LHCN-M2 (cell line): ENCODE results near the gene CNTNAP2. TPM values are rescaled to one million over a fixed set of nuclear protein-coding genes. Genes with fewer than 3 reads are reported as not detected.

Source experiments
- DNase-seq: peaks from one replicate; pipeline ENCODE4 v3.0.0-alpha.2; 2012; ENCODE audit warnings: low read depth
- total RNA-seq: library from RNA; depleted of rRNA; stranded (reverse); fragments of >200 nt; gene quantifications from 2 replicates; pipeline ENCODE4 v1.2.3, GENCODE V29; 2014

CNTNAP2 gene
- total RNA-seq, 1 experiment from 2014 or later: not detected

- DNase-seq: no peak
These were observed 2012.4 kb downstream of the CNTNAP2 start for GRCh38 chr7:148129023-148129422.

GRCh38 chr7:148135116-148135515 is 2018.5 kb downstream of the CNTNAP2 start:
- DNase-seq: no peak

DNA sequence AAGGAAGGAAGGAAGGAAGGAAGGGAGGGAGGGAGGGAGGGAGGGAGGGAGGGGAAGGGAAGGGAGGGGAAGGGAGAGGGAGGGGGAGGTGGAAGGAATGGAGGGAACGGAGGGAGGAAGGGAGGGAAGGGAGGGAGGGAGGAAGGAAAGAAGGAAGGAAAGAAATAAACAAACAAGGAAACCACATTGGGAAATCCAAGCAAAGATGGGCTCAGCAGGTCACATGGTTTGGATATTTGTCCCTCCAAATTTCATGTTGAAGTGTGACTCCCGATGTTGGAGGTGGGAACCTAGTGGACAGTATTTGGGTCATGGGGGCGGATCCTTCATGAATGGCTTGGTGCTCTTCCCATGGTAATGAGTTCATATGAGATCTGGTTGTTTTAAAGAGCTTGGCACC is 2019.4 kb downstream of the CNTNAP2 start:
- no peak for DNase-seq

GRCh38 chr7:148142660-148143248 is 2026.2 kb downstream of the CNTNAP2 start:
- peak; percentile 6 for DNase-seq

DNA sequence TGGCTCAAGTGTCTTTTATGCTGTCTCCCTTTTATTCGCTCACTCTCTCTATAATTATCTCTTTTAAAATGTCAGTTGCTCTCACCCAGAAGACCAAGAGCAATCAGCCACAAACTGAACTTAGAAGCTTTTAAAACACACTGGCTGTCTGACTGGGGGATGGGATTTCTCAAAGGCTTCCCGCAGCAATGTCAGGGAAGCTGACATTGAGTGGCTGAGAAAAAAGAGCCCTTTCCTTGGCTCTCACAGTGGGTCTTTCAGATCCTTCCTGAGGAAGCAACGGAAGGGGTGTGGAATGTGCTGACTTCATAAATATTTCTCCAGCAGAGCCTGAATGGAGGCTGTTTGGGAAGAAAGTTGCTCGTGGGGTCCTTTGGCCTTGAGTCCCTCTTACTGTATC is 2028.2 kb downstream of the CNTNAP2 start:
- no peak for DNase-seq

GRCh38 chr7:148146346-148146745 is 2029.7 kb downstream of the CNTNAP2 start:
- no peak for DNase-seq

DNA sequence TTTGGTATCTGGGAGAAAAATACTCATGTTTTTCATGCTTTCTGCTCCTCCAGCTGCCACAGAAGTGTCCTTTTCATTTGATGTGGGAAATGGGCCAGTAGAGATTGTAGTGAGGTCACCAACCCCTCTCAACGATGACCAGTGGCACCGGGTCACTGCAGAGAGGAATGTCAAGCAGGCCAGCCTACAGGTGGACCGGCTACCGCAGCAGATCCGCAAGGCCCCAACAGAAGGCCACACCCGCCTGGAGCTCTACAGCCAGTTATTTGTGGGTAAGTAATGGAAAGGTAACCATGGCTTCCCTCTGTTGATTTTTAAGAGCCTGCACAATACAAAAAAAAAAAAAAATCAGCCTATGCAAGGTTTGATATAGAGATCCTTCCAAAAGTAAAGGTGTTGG is 2030.8 kb downstream of the CNTNAP2 start:
- no peak for DNase-seq

DNA sequence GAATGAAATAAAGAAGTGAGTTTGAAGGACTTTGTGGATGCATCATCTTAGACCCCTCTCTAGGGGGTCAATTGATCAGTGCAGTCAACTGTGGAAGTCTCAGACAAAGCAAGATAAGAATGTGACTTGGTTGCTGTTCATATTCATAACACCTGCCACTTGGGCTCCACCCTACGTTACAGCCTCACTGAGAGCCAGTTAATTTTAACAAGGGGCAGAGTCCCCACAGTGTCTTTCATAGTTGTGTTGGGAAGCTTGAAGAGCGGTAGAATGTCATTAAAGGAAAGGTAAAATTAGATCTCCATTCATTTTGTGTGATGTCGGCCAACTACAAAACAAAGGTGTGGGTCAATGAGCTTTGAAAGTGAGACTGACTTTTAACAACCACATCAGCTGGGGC is 2031.9 kb downstream of the CNTNAP2 start:
- DNase-seq: no peak

DNA sequence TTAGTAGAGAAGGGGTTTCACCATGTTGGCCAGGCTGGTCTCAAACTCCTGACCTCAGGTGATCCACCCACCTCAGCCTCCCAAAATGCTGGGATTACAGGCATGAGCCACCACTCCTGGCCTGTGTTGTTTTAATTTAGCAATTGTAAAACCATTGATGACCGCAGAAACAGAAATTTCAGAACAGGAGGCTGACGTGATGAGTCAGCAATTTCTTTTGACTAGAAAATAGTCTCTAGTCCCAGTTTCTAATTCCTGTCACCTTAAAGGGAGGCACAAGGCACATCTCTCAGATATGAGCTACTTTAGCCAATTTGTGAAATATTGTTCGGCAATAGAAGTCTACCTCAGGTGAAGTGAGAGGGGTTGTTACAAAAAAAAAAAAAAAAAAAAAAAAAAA is 2033.1 kb downstream of the CNTNAP2 start:
- no peak for DNase-seq

GRCh38 chr7:148151778-148152177 is 2035.2 kb downstream of the CNTNAP2 start:
- no peak for DNase-seq

DNA sequence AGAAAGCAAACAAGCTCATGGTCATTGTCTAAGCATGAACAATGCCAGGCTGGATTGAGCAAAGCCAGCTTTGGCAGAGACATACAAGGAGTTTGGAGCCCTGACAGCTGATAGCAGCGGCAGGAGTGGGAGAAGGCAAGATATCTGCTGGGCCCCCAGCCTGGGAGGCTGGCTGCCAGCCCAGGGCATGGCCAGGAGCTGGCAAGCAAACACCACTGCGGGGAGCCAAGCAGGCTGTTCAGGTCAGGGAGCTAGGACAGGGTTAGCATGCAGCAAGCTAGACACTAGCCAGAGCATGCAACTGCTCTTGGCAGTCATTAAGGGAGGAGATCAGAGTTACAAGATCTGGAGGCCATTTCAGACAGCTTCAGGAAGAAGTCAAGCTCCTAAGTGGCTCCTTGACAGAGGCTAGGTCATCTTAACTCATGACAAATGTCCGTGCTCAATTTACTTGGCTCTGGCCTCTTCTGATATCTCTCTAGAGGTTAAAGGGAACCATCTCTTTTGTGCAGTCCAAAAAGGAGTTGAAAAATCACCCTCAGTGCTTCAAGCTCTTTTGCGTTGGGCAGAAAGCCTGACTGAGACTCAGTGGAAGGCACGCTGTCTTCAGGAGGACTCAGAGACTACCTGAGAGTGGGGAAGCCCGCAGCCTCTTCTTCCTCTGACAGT is 2037.1 kb downstream of the CNTNAP2 start:
- no peak for DNase-seq

DNA sequence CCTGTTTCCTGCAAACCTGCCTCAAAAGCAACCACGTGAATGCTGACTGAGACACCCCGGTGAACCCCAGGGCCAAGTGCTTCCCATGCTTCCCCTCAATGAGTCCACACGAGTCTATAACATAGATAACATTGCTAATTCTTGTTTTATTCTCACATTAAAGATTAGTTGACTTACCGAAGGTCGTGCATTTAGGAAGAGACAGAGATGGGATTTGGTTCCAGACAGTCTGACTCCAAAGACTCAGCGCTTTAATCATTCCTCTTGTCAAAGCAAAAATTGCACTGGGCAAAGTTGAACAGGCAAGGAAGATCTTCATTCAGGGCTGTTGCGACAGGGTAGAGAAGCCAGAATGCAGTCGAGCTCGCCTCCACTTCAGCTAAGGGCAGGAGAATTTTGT is 2038.4 kb downstream of the CNTNAP2 start:
- no peak for DNase-seq

- DNase-seq: no peak
These were observed 2039.2 kb downstream of the CNTNAP2 start for GRCh38 chr7:148155826-148156225.

DNA sequence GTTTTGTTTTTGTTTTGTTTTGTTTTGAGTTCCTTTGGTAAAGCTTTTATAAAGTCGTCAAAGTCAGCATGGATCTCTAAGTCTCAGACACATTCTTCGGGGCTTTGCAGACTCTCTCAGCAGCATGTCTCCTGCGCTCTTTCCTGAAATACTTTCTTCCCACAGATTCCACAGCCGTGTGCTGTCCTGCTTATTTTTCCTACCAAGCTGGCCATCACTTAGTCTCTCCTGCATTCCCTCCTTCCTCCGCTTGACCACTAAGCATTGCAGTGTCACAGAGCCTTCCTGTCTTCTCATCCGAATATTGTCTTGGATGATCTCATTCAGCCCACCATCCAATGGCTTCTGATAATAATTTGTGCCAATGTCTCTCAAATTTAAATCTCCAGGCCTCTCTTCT is 2039.6 kb downstream of the CNTNAP2 start:
- DNase-seq: no peak

DNA sequence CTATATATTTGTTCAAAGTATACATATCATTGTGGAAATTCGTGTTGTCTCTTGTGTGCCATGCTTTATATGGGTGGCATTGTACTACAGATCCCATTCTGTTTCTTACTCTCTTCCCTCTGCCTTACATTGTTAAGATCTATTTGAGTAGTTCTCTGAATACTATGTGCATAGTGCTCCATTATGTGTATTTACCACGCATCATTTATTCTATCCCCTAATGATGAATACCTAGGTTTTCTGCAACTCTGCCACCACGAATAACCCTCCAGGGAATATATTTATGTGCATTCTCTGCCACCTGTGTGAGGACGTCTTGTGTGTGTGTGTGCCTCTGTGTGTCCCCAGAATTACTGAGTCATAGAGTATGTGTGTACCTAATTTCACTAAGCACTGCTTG is 2042.7 kb downstream of the CNTNAP2 start:
- DNase-seq: no peak

GRCh38 chr7:148161776-148162175 is 2045.2 kb downstream of the CNTNAP2 start:
- no peak for DNase-seq

DNA sequence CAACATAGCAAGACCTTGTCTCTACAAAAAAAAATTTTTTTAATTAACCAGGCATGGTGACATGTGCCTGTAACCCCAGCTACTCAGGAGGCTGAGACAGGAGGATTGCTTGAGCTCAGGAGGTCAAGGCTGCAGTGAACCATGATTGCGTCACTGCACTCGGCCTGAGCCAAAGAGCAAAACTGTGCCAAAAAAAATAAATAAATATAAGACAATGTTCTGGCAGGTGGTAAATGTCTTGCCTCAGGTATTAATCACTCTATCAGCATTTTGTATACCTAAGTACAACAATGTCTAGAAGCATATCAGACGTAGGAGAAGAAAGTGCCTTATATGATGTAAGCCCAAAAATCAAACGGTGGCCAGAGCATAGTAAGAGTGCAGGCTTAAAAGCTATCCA is 2046.2 kb downstream of the CNTNAP2 start:
- DNase-seq: no peak

- DNase-seq: no peak
These were observed 2046.6 kb downstream of the CNTNAP2 start for GRCh38 chr7:148163246-148163645.

- DNase-seq: no peak
These were observed 2056.3 kb downstream of the CNTNAP2 start for GRCh38 chr7:148172920-148173319.

DNA sequence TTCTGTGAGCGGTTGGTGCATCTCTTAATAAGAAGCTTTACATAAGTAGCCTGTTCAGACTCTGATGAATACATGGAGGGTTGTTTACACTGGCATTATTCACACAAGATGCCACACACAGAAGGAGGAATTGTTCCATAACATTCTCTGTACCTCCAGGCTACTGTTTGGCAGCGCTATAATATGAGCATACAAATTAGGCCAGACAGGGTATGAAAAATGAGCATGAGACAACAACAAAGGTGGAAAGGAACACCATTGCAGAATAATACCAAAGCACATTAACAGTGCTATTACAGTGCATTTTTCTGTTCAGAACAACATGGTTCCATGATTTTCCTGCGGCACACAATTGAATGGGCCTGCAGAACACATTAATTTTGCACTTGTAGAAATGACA is 2056.8 kb downstream of the CNTNAP2 start:
- DNase-seq: no peak

DNA sequence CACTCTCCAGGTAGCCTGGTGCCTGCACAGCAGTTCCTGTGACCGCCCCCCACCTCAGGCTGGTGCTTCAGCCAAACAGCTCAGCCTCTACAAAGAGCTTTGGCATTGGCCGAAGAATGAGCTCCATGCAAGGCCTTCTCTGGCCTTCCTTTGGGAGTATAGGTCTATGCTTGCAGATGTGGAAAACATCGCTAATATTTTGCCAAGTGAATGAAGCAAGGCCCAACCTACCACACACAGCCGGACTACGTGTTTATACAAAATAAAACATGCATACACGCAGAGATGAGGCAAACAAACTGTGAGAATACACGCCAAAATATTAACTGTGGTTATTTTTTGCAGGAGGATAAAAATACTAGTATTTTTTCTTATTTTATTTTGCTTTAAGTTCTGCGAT is 2057.8 kb downstream of the CNTNAP2 start:
- DNase-seq: no peak

GRCh38 chr7:148175512-148175911 is 2058.9 kb downstream of the CNTNAP2 start:
- no peak for DNase-seq

DNA sequence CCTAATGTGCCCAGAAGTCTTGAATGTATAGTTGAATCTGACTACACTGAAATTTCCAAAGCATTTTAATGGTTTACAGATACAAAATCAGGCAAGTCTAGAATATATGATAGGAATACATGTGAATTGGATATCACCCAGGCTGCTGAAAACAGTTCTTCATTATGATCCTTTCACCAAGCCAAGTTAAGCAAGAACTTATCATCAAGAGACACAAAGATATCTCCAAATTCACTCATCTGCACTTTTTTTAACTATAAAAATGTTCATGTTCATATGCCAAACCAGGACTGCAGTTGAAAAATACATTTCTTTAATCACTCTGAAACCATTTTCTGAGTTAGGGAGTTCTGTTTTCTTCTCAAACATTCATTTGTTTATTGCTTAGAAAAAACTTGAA is 2061.4 kb downstream of the CNTNAP2 start:
- DNase-seq: no peak

DNA sequence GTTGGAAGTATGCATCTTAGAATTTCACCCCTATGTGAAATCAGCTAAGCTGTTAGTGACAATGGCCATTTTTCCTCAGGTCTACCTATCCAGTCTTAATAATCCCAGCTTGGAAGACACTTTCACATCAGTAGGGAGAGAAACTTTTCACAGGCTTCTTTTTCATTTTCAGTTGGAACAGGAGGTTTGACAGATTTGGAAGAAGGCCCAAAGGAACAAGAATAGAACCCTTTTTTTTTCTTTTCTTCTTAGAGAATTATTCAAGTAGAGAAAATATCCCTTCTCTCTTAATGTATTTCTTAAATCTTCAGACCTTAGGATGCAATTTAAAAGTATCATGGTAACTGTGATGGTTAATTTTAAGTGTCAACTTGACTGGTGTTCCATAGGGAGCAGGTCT is 2063.5 kb downstream of the CNTNAP2 start:
- no peak for DNase-seq
